ENCODE results near the gene FAM131A. TPM values are rescaled to one million over a fixed set of nuclear protein-coding genes. Genes with fewer than 3 reads are reported as not detected.

The FAM131A gene
- total RNA-seq, 1 experiment from 2014 or later: 13.9 TPM

DNA sequence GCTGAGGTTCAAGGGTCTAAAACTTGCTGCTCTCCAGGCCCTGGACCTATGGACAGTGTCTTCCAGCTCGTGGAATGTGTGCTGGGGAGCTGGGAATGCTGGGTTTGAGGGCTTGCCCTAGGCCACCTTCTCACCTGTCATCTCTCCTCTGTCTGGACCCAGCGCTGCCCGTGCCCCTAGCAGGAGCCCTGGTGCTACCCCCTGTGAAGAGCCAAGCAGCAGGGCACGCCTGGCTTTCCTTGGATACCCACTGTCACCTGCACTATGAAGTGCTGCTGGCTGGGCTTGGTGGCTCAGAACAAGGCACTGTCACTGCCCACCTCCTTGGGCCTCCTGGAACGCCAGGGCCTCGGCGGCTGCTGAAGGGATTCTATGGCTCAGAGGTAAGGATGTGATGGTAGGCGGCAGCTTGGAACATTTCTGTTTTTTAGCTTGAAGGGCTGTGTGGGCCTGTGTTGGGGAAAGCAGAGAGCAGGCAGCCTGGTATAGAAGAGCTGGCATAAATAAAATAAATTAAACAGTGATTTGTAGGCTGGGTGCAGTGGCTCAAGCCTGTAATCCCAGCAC is 47.5 kb downstream of the FAM131A start:
- no peak for DNase-seq (ENCODE audit: low read depth in 1 of 2, low spot score in 2 of 2)
- Histone ChIP-seq H3K27me3 (replicated peaks) (peaks cover 6% of the 10 kb centered on the region), H3K4me1 (replicated peaks) (peaks cover 6% of the 10 kb centered on the region), H3K36me3 (no peaks in the 10 kb centered on the region), H3K4me3 (no peak overlapping the region), H3K9me3 (replicated peaks) (no peaks in the 10 kb centered on the region), H3K27ac (no peak overlapping the region)

DNA sequence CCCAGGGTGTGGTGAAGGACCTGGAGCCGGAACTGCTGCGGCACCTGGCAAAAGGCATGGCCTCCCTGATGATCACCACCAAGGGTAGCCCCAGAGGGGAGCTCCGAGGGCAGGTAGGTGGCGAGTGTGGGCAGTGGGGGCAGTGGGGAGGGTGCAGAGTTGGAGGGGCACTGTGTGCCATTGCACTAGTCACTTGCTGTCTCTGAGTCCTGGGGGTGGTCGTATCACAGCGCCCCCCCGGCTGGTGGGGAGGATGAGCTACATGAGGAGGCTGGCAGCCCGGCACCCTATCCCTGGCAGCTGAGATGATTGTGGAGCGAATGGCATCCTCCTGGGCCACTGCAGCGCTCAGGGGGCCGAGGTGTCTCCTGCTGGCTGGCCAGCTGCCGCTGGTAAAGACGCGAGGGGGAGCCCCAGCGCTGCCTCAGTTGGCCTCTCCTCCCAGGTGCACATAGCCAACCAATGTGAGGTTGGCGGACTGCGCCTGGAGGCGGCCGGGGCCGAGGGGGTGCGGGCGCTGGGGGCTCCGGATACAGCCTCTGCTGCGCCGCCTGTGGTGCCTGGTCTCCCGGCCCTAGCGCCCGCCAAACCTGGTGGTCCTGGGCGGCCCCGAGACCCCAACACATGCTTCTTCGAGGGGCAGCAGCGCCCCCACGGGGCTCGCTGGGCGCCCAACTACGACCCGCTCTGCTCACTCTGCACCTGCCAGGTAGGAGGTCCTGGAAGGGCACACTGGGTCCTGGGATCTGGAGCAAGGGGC is 48.8 kb downstream of the FAM131A start:
- Histone ChIP-seq H3K27ac (no peak overlapping the region), H3K9me3 (replicated peaks) (no peaks in the 10 kb centered on the region), H3K27me3 (replicated peaks) (no peaks in the 10 kb centered on the region), H3K36me3 (no peaks in the 10 kb centered on the region), H3K4me1 (replicated peaks) (no peaks in the 10 kb centered on the region), H3K4me3 (no peak overlapping the region)
- DNase-seq (ENCODE audit: low read depth in 1 of 2, low spot score in 2 of 2): no peak

DNA sequence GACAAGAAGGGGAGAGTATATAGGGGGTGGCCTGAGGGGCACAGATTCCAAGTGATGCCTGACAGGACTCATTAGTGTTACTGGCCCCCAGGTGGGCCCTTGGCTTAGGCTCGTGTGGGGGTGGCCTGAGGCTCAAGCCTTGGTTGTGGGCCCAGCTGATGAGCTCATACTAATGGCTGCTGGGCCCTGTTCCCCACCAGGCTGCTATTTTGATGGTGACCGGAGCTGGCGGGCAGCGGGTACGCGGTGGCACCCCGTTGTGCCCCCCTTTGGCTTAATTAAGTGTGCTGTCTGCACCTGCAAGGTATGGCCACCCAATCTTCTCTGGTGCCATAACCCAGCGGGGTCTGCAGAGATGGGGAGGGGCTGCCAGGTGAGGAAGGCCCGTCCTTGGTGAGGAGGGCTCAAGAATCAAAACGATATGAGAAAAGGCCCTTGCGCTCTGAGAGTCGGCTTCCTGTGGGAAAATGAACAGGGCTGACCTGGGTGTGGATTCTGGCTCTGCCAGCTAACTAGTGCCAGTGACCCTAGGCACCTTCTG is 49.8 kb downstream of the FAM131A start:
- H3K27me3 ChIP-seq (replicated peaks): no peaks in the 10 kb centered on the region
- no peaks in the 10 kb centered on the region for H3K9me3 ChIP-seq (replicated peaks)
- H3K4me1 ChIP-seq (replicated peaks): no peaks in the 10 kb centered on the region
- no peaks in the 10 kb centered on the region for H3K36me3 ChIP-seq
- no peak overlapping the region for H3K27ac ChIP-seq
- H3K4me3 ChIP-seq: no peak overlapping the region
- DNase-seq (ENCODE audit: low read depth in 1 of 2, low spot score in 2 of 2): no peak

DNA sequence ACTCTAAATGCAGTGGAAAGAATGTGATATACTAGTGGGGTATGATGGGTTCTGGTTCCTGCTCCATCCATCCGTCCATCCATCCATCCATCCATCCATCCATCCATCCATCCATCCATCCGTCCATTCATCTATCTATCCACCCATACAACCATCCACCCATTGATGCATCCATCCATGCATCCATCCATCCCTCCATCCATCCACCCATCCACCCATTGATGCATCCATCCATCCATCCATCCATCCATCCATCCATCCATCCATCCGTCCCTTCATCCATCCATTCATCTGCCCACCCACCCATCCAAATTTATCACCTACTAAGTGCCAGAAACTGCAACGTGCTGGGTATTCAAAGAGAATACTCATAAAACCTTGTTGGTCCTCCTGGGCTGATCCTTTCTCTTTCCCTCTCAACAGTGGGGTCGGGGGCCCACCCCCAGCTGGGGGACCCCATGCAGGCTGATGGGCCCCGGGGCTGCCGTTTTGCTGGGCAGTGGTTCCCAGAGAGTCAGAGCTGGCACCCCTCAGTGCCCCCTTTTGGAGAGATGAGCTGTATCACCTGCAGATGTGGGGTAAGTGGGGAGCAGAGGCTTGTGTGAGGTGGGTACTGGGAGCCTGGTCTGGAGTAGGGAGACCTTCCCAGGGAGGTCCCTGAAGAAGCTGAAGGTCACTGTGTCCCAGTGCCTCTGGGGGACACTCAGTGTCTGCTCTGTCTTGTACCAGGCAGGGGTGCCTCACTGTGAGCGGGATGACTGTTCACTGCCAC is 51.0 kb downstream of the FAM131A start:
- DNase-seq (ENCODE audit: low read depth in 1 of 2, low spot score in 2 of 2): no peak
- no peaks in the 10 kb centered on the region for H3K27me3 ChIP-seq (replicated peaks)
- H3K27ac ChIP-seq: no peak overlapping the region
- H3K4me1 ChIP-seq (replicated peaks): no peaks in the 10 kb centered on the region
- no peak overlapping the region for H3K4me3 ChIP-seq
- no peaks in the 10 kb centered on the region for H3K9me3 ChIP-seq (replicated peaks)
- H3K36me3 ChIP-seq: no peaks in the 10 kb centered on the region

DNA sequence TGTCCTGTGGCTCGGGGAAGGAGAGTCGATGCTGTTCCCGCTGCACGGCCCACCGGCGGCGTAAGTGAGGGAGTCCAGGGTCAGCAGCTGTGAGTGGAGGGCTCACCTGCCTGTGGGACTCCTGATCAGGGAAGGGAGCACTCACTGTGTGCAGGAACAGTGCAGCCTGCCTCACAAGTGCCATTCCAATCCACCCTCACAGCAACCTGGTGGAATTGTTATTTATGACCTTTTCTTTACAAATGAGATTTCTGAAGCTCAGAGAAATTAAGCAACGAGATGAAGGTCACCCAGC is 51.5 kb downstream of the FAM131A start:
- Histone ChIP-seq H3K36me3 (no peaks in the 10 kb centered on the region), H3K27ac (no peak overlapping the region), H3K4me1 (replicated peaks) (no peaks in the 10 kb centered on the region), H3K4me3 (no peak overlapping the region), H3K27me3 (replicated peaks) (no peaks in the 10 kb centered on the region), H3K9me3 (replicated peaks) (no peaks in the 10 kb centered on the region)
- no peak for DNase-seq (ENCODE audit: low read depth in 1 of 2, low spot score in 2 of 2)

DNA sequence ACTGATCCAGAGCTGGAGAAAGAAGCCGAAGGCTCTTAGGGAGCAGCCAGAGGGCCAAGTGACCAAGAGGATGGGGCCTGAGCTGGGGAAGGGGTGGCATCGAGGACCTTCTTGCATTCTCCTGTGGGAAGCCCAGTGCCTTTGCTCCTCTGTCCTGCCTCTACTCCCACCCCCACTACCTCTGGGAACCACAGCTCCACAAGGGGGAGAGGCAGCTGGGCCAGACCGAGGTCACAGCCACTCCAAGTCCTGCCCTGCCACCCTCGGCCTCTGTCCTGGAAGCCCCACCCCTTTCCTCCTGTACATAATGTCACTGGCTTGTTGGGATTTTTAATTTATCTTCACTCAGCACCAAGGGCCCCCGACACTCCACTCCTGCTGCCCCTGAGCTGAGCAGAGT is 52.0 kb downstream of the FAM131A start:
- Histone ChIP-seq H3K9me3 (replicated peaks) (no peaks in the 10 kb centered on the region), H3K36me3 (no peaks in the 10 kb centered on the region), H3K4me3 (no peak overlapping the region), H3K27me3 (replicated peaks) (no peaks in the 10 kb centered on the region), H3K27ac (no peak overlapping the region), H3K4me1 (replicated peaks) (no peaks in the 10 kb centered on the region)
- DNase-seq (ENCODE audit: low read depth in 1 of 2, low spot score in 2 of 2): no peak

DNA sequence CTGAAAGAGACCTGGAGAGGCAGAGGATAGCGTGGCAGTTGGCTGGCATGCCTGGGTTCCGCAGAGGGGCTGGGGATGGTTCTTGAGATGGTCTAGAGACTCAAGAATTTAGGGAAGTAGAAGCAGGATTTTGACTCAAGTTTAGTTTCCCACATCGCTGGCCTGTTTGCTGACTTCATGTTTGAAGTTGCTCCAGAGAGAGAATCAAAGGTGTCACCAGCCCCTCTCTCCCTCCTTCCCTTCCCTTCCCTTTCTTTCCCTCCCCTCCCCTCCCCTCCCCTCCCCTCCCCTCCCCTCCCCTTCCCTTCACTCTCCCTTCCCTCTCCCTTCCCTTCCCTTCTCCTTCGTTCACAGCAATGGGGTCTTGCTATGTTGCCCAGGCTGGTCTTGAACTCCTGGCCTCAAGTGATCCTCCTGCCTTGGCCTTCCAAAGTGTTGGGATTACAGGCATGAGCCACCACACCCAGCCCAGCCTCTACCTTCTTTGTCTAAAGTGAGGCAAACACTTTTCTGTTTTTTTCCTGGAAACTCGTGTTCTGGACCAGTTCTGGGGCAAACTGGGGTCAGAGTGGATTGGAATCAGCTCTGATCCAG is 52.6 kb downstream of the FAM131A start:
- H3K4me1 ChIP-seq (replicated peaks): no peaks in the 10 kb centered on the region
- no peak overlapping the region for H3K4me3 ChIP-seq
- H3K27ac ChIP-seq: no peak overlapping the region
- H3K36me3 ChIP-seq: no peaks in the 10 kb centered on the region
- DNase-seq (ENCODE audit: low read depth in 1 of 2, low spot score in 2 of 2): no peak
- H3K9me3 ChIP-seq (replicated peaks): no peaks in the 10 kb centered on the region
- no peaks in the 10 kb centered on the region for H3K27me3 ChIP-seq (replicated peaks)

DNA sequence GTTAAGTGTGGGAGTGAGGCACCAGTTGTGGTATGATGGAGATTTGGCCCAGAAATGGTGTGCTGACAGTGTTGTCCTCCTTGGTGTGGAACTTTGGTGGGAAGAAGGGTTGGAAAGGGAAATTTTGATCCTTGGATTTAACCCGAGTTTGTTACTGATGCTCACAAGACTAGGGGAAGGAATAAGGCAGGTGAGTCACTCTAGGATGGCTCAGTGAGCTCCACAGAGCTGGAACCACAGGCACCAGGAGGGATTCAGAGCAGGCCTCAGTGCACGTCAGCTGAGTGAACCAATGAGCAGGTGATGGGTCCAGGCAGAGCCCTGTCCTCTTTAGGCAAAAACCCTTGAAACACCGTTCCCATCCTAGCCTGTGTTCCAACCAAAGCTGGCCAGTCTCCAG is 53.9 kb downstream of the FAM131A start:
- H3K27me3 ChIP-seq (replicated peaks): no peaks in the 10 kb centered on the region
- no peak overlapping the region for H3K4me3 ChIP-seq
- H3K4me1 ChIP-seq (replicated peaks): no peaks in the 10 kb centered on the region
- no peak overlapping the region for H3K27ac ChIP-seq
- no peaks in the 10 kb centered on the region for H3K36me3 ChIP-seq
- DNase-seq (ENCODE audit: low read depth in 1 of 2, low spot score in 2 of 2): no peak
- no peaks in the 10 kb centered on the region for H3K9me3 ChIP-seq (replicated peaks)

DNA sequence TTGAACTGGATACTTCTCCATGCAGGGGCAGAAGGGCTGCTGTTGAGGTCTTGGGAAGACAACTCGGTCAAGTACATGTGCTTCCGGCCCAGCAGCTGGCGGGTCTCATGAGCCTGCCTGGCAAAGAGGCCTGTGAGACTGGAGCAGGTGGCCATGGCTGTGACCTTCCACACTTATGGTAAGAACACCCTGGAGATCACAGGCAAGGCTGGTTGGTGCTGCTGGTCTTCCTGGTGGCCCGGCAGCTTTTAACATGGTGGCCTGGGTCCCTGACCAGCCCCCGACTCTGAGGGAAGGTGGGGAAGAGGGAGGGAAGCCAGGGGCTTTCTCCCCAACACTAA is 57.9 kb downstream of the FAM131A start:
- DNase-seq (ENCODE audit: low read depth in 1 of 2, low spot score in 2 of 2): no peak
- Histone ChIP-seq H3K36me3 (no peaks in the 10 kb centered on the region), H3K9me3 (replicated peaks) (no peaks in the 10 kb centered on the region), H3K4me3 (no peak overlapping the region), H3K4me1 (replicated peaks) (no peaks in the 10 kb centered on the region; the same call in 1 of the 2 replicates), H3K27ac (no peak overlapping the region), H3K27me3 (replicated peaks) (no peaks in the 10 kb centered on the region)

Other genes starting within 250 kb of the FAM131A start
- gene HTR3E, start 240.5 kb upstream of the FAM131A start, total RNA-seq (2014; rRNA removed; shearing (Covaris generic)): not detected in 2 replicates
- 49.5 and 62.3 TPM in 2 replicates for gene EIF2B5, start 202.2 kb upstream of the FAM131A start, total RNA-seq (2014; rRNA removed; shearing (Covaris generic))
- 32.2 and 33.6 TPM in 2 replicates for gene DVL3, start 182.2 kb upstream of the FAM131A start, total RNA-seq (2014; rRNA removed; shearing (Covaris generic))
- gene AP2M1, start 162.7 kb upstream of the FAM131A start, total RNA-seq (2014; rRNA removed; shearing (Covaris generic)): 282 and 609 TPM in 2 replicates
- 19.2 and 28.7 TPM in 2 replicates for gene ABCF3, start 151.4 kb upstream of the FAM131A start, total RNA-seq (2014; rRNA removed; shearing (Covaris generic))
- not detected in 2 replicates for gene VWA5B2, start 108.0 kb upstream of the FAM131A start, total RNA-seq (2014; rRNA removed; shearing (Covaris generic))
- 26.4 and 30.1 TPM in 2 replicates for gene ALG3, start 88.6 kb upstream of the FAM131A start, total RNA-seq (2014; rRNA removed; shearing (Covaris generic))
- gene EEF1AKMT4, start 87.9 kb upstream of the FAM131A start, total RNA-seq (2014; rRNA removed; shearing (Covaris generic)): 3.2 and 6.2 TPM in 2 replicates
- gene CAMK2N2, start 76.0 kb upstream of the FAM131A start, total RNA-seq (2014; rRNA removed; shearing (Covaris generic)): 0.13 TPM in 1 of 2 replicates, not detected in the other
- gene ECE2, start 61.6 kb upstream of the FAM131A start, total RNA-seq (2014; rRNA removed; shearing (Covaris generic)): not detected in 2 replicates
- 423 and 627 TPM in 2 replicates for gene PSMD2, start 38.4 kb upstream of the FAM131A start, total RNA-seq (2014; rRNA removed; shearing (Covaris generic))
- 250 and 257 TPM in 2 replicates for gene EIF4G1, start 23.0 kb upstream of the FAM131A start, total RNA-seq (2014; rRNA removed; shearing (Covaris generic))
- 8.8 and 11.6 TPM in 2 replicates for gene CLCN2, start 24.0 kb downstream of the FAM131A start, total RNA-seq (2014; rRNA removed; shearing (Covaris generic))
- 101 and 103 TPM in 2 replicates for gene POLR2H, start 24.1 kb downstream of the FAM131A start, total RNA-seq (2014; rRNA removed; shearing (Covaris generic))
- not detected in 2 replicates for gene THPO, start 40.6 kb downstream of the FAM131A start, total RNA-seq (2014; rRNA removed; shearing (Covaris generic))
- gene CHRD, start 42.5 kb downstream of the FAM131A start, total RNA-seq (2014; rRNA removed; shearing (Covaris generic)): 0.26 TPM in 1 of 2 replicates, not detected in the other
- 2.9 and 4.1 TPM in 2 replicates for gene EPHB3, start 224.2 kb downstream of the FAM131A start, total RNA-seq (2014; rRNA removed; shearing (Covaris generic))